Skeletal muscle tissue (tissue), 4 donors: ENCODE data around the gene ZNF221. TPM values are rescaled to one million over a fixed set of nuclear protein-coding genes. Genes with fewer than 3 reads are reported as not detected.
A peak's percentile ranks its signal among the peaks of the same experiment; 100 is the strongest.
"Not testable (repeated sequence)": the region's sequence is repeated elsewhere in the genome, so short reads cannot be mapped to it uniquely, and the experiment has no call there.

Experiments used
- H3K27ac ChIP-seq: one replicate; pipeline ENCODE4 v1.7.0; 2013; ENCODE audit warnings: mild to moderate bottlenecking, low read depth, low read length, inconsistent platforms
- H3K27me3 ChIP-seq, 3 donors: one replicate each; pipeline ENCODE4 v1.7.0; 2013; ENCODE audit warnings: low read length in 3 of 3; ENCODE audit not compliant: control insufficient read depth in 3 of 3, insufficient read depth in 3 of 3
- H3K36me3 ChIP-seq, 3 donors: one replicate each; pipeline ENCODE4 v1.7.0; 2013; ENCODE audit warnings: low read length in 3 of 3; ENCODE audit not compliant: control insufficient read depth in 3 of 3, insufficient read depth in 3 of 3
- H3K4me1 ChIP-seq, 3 donors: one replicate each; pipeline ENCODE4 v1.7.0; 2013; ENCODE audit warnings: low read length in 3 of 3, mild to moderate bottlenecking in 3 of 3; ENCODE audit not compliant: control insufficient read depth in 3 of 3, insufficient read depth in 3 of 3
- H3K4me3 ChIP-seq, 3 donors: one replicate each; pipeline ENCODE4 v1.7.0; 2013; ENCODE audit warnings: low read length in 3 of 3
- H3K9ac ChIP-seq, 3 donors: one replicate each; pipeline ENCODE4 v1.7.0; 2013; ENCODE audit warnings: low read length in 3 of 3, mild to moderate bottlenecking in 3 of 3, moderate library complexity in 2 of 3, low read depth in 1 of 3
- H3K9me3 ChIP-seq, 3 donors: one replicate each; pipeline ENCODE4 v1.7.0; 2013; ENCODE audit warnings: low read length in 3 of 3; ENCODE audit not compliant: control insufficient read depth in 3 of 3
- total RNA-seq: library from RNA; depleted of rRNA; stranded (reverse); fragments of >200 nt; gene quantifications from one replicate; pipeline ENCODE4 v1.2.3, GENCODE V29; 2014
- donor health status: Osteomylitis.

The ZNF221 gene
- total RNA-seq, 1 donor from 2014 or later = 6.3 TPM

GRCh38 chr19:43949803-43950202, 1.2 kb upstream of the ZNF221 start:
- not testable (repeated sequence) for H3K27me3 ChIP-seq, H3K36me3 ChIP-seq, H3K9ac ChIP-seq, H3K27ac ChIP-seq, H3K4me1 ChIP-seq
- H3K9me3 ChIP-seq = peaks cover 0 to 19% (median 5%) of the 10 kb centered on the region in 3 donors
- peak overlapping the region in 1 of 3 donors; percentile 8 for H3K4me3 ChIP-seq

GRCh38 chr19:43956827-43957226, 5.8 kb downstream of the ZNF221 start:
- Histone ChIP-seq H3K9me3 (peaks cover 10 to 55% (median 15%) of the 10 kb centered on the region in 3 donors), H3K36me3 (peaks cover 8 to 13% (median 11%) of the 10 kb centered on the region in 3 donors), H3K27me3 (no peaks in the 10 kb centered on the region), H3K9ac (no peak overlapping the region), H3K4me3 (no peak overlapping the region), H3K27ac (no peak overlapping the region), H3K4me1 (no peaks in the 10 kb centered on the region)

GRCh38 chr19:43957891-43958290, 6.9 kb downstream of the ZNF221 start:
- Histone ChIP-seq H3K36me3 (peaks cover 8 to 18% (median 14%) of the 10 kb centered on the region in 3 donors), H3K4me3 (peak overlapping the region in 1 of 3 donors; percentile 18), H3K9ac (no peak overlapping the region), H3K4me1 (no peaks in the 10 kb centered on the region), H3K27me3 (no peaks in the 10 kb centered on the region), H3K9me3 (peaks cover 13 to 55% (median 21%) of the 10 kb centered on the region in 3 donors), H3K27ac (no peak overlapping the region)

- H3K9me3 ChIP-seq = peaks cover 21 to 70% (median 31%) of the 10 kb centered on the region in 3 donors
- H3K9ac ChIP-seq = no peak overlapping the region
- H3K4me3 ChIP-seq = peak overlapping the region in 1 of 3 donors; percentile 23
- H3K36me3 ChIP-seq = peaks cover 19 to 32% (median 30%) of the 10 kb centered on the region in 3 donors
- no peaks in the 10 kb centered on the region for H3K4me1 ChIP-seq
- no peaks in the 10 kb centered on the region for H3K27me3 ChIP-seq
- no peak overlapping the region for H3K27ac ChIP-seq
These were observed 9.4 kb downstream of the ZNF221 start for GRCh38 chr19:43960411-43960810.

GRCh38 chr19:43966079-43966694, 15.2 kb downstream of the ZNF221 start:
- Histone ChIP-seq H3K27me3 (no peaks in the 10 kb centered on the region), H3K9me3 (peaks cover 27 to 77% (median 54%) of the 10 kb centered on the region in 3 donors), H3K36me3 (peaks cover 54 to 70% (median 68%) of the 10 kb centered on the region in 3 donors), H3K4me1 (no peaks in the 10 kb centered on the region), H3K9ac (no peak overlapping the region), H3K4me3 (peak overlapping the region in 2 of 3 donors; percentile 34 to 38), H3K27ac (no peak overlapping the region)

- Histone ChIP-seq H3K9ac (no peak overlapping the region), H3K9me3 (peaks cover 3 to 52% (median 9%) of the 10 kb centered on the region in 3 donors), H3K4me1 (no peaks in the 10 kb centered on the region), H3K36me3 (peaks cover 0 to 3% (median 0%) of the 10 kb centered on the region in 3 donors), H3K27ac (no peak overlapping the region), H3K27me3 (no peaks in the 10 kb centered on the region), H3K4me3 (no peak overlapping the region)
These were observed 25.7 kb downstream of the ZNF221 start for GRCh38 chr19:43976732-43977131.

GRCh38 chr19:43983544-43983911, 32.5 kb downstream of the ZNF221 start:
- H3K9me3 ChIP-seq = peaks cover 0 to 17% (median 10%) of the 10 kb centered on the region in 3 donors
- H3K36me3 ChIP-seq = peaks cover 2 to 5% (median 5%) of the 10 kb centered on the region in 3 donors
- H3K27me3 ChIP-seq = no peaks in the 10 kb centered on the region
- no peak overlapping the region for H3K9ac ChIP-seq
- H3K27ac ChIP-seq = no peak overlapping the region
- H3K4me1 ChIP-seq = peaks cover 0 to 2% (median 0%) of the 10 kb centered on the region in 3 donors
- H3K4me3 ChIP-seq = peak overlapping the region; percentile 68 to 96 (median 92)

- Histone ChIP-seq H3K4me1 (peaks cover 0 to 2% (median 0%) of the 10 kb centered on the region in 3 donors), H3K36me3 (peaks cover 3 to 7% (median 6%) of the 10 kb centered on the region in 3 donors), H3K9ac (peak within 1 kb of the TSS; percentile 23 to 84 (median 71))
These were observed 33.1 kb downstream of the ZNF221 start, which contains the start of gene ZNF155 for GRCh38 chr19:43983912-43984686. Gene ZNF155, plus strand, starts transcription at chr19:43984188. Its CDS starts 4,356 bp downstream, at chr19:43988544.

GRCh38 chr19:43984687-43985000, 33.6 kb downstream of the ZNF221 start:
- Histone ChIP-seq H3K36me3 (peaks cover 7 to 12% (median 11%) of the 10 kb centered on the region in 3 donors), H3K9ac (peak overlapping the region; percentile 23 to 84 (median 27)), H3K27me3 (no peaks in the 10 kb centered on the region), H3K27ac (no peak overlapping the region), H3K4me3 (peak overlapping the region; percentile 68 to 96 (median 92)), H3K4me1 (peaks cover 0 to 2% (median 0%) of the 10 kb centered on the region in 3 donors), H3K9me3 (peaks cover 0 to 12% (median 10%) of the 10 kb centered on the region in 3 donors)

More at GRCh38 chr19:43983912-43984686, 33.1 kb downstream of the ZNF221 start, which contains the start of gene ZNF155:
- H3K4me3 ChIP-seq = peak within 1 kb of the TSS; percentile 68 to 96 (median 92)
- H3K27me3 ChIP-seq = no peaks in the 10 kb centered on the region
- H3K27ac ChIP-seq = no peak within 1 kb of the TSS
- H3K9me3 ChIP-seq = peaks cover 0 to 15% (median 10%) of the 10 kb centered on the region in 3 donors
